Measurements from ENCODE around the gene VTCN1. TPM values are rescaled to one million over a fixed set of nuclear protein-coding genes. Genes with fewer than 3 reads are reported as not detected.

The VTCN1 gene
- total and polyA plus RNA-seq, 2 of the 8 experiments (the other 6 are each of a cell fraction or from before 2014, with no cell fraction given), result 0.32 TPM; not detected in 1

GRCh38 chr1:117167402-117167801 is 43.3 kb downstream of the VTCN1 start:
- DNase-seq (ENCODE audit: low read depth in 1 of 2, low spot score in 2 of 2) (no peak), FAIRE-seq (no peak)
- Histone ChIP-seq H4K20me1 (replicated peaks in 1 of 2; ENCODE audit: control insufficient read depth in 1 of 2, insufficient read depth in 2 of 2, low read length in 2 of 2) (no peaks in the 10 kb centered on the region), H3K27ac (ENCODE audit: low read depth, low read length) (no peak overlapping the region), H3K4me3 (ENCODE audit: extremely low read depth in 1 of 4, insufficient read depth in 2 of 4, low read depth in 3 of 4, low read length in 4 of 4) (no peak overlapping the region), H2BK20ac (ENCODE audit: low read length) (no peak overlapping the region), H3K56ac (replicated peaks; ENCODE audit: insufficient read length, low read depth, low read length) (no peak overlapping the region), H2BK12ac (ENCODE audit: low read depth, low read length) (no peak overlapping the region), H3K4me1 (replicated peaks in 1 of 4; ENCODE audit: control insufficient read depth in 3 of 4, insufficient read depth in 4 of 4, low read length in 3 of 4) (peaks cover 0 to 13% (median 6%) of the 10 kb centered on the region in 4 experiments; a peak in 5 of 7 replicates), H3K36me3 (ENCODE audit: control insufficient read depth in 2 of 4, insufficient read depth in 4 of 4, low read length in 3 of 4) (no peaks in the 10 kb centered on the region), H2AK5ac (ENCODE audit: low read depth, low read length) (no peak overlapping the region), H4K5ac (ENCODE audit: insufficient read length, low read depth, low read length) (no peak overlapping the region), H4K8ac (ENCODE audit: extremely low read depth, insufficient read depth, low read length) (no peak overlapping the region), H2BK5ac (ENCODE audit: low read depth, low read length) (no peak overlapping the region), H3K27me3 (replicated peaks in 1 of 4; ENCODE audit: control insufficient read depth in 3 of 4, extremely low read depth in 1 of 4, insufficient read depth in 3 of 4, low read length in 3 of 4) (no peaks in the 10 kb centered on the region), H4K91ac (replicated peaks; ENCODE audit: insufficient read length, low read length) (no peak overlapping the region), H3K23me2 (ENCODE audit: low read depth, low read length) (no peaks in the 10 kb centered on the region), H3K4ac (replicated peaks; ENCODE audit: insufficient read length, low read depth, low read length) (no peak overlapping the region), H3K9me3 (ENCODE audit: insufficient read depth in 2 of 2, low read depth in 1 of 2, low read length in 1 of 2) (no peaks in the 10 kb centered on the region), H3K9ac (replicated peaks in 1 of 4; ENCODE audit: extremely low read depth in 1 of 4, low read depth in 3 of 4, low read length in 3 of 4) (no peak overlapping the region), H3K18ac (ENCODE audit: extremely low read depth, low read length) (no peak overlapping the region), H3K79me1 (ENCODE audit: low read depth, low read length) (no peaks in the 10 kb centered on the region), H2AFZ (ENCODE audit: low read length) (no peak overlapping the region), H3K23ac (ENCODE audit: insufficient read length) (no peak overlapping the region), H3K14ac (ENCODE audit: insufficient read length) (no peak overlapping the region), H3K4me2 (ENCODE audit: insufficient read depth in 1 of 2, low read depth in 2 of 2, low read length in 2 of 2) (no peak overlapping the region), H2BK15ac (ENCODE audit: low read length) (no peak overlapping the region), H2BK120ac (replicated peaks; ENCODE audit: low read depth, low read length) (no peak overlapping the region), H3K79me2 (ENCODE audit: control insufficient read depth in 1 of 2, insufficient read depth in 2 of 2, low read length in 2 of 2) (no peaks in the 10 kb centered on the region)
- no peak for TF ChIP-seq SIRT6 (IDR thresholded peaks at IDR 0.05; ENCODE audit: low read length)
- no peak for TF ChIP-seq CBX5 (IDR thresholded peaks at IDR 0.05; ENCODE audit: low read depth, low read length)
- no peak for TF ChIP-seq CHD2 (IDR thresholded peaks at IDR 0.05; ENCODE audit: low read length)
- TF ChIP-seq KDM5A (IDR thresholded peaks at IDR 0.05; ENCODE audit: low read length), result no peak
- no peak for TF ChIP-seq ATF2 (IDR thresholded peaks at IDR 0.05; ENCODE audit: low read length)
- TF ChIP-seq GTF2F1 (IDR thresholded peaks at IDR 0.05; ENCODE audit: borderline replicate concordance, low read depth, low read length), result no peak
- no peak for TF ChIP-seq PHF8 (conservative IDR thresholded peaks at IDR 0.05; ENCODE audit: low read depth, low read length)
- no peak for TF ChIP-seq TAF7 (optimal IDR thresholded peaks at IDR 0.05; ENCODE audit: borderline replicate concordance, low read depth, low read length)
- no peak for TF ChIP-seq NANOG (IDR thresholded peaks at IDR 0.05; ENCODE audit: insufficient read depth, low read depth, low read length, poor library complexity, severe bottlenecking)
- ChIA-PET CTCF (ENCODE audit: partially characterized antibody) (interaction anchor here (0.6 to 0.9 kb wide), 2 partner anchors 39 to 122 kb away, joined by 3 read pairs; no protein-coding TSS in a partner anchor), POLR2A (ENCODE audit: partially characterized antibody) (no interaction called here)

Data from H1 (cell line).